NCI-H2227 (cell line): ENCODE results near the gene TATDN2.
A peak's percentile ranks its signal among the peaks of the same experiment; 100 is the strongest.

ENCODE experiments used
- DNase-seq: peaks from one replicate; lab custom pipeline; 2025; ENCODE audit not compliant: unreplicated experiment; lab: John Stamatoyannopoulos, UW

The TATDN2 gene

GRCh38 chr3:10234526-10235230, 13.6 kb upstream of the TATDN2 start:
- DNase-seq: no peak

GRCh38 chr3:10235551-10235950, 12.7 kb upstream of the TATDN2 start:
- DNase-seq: no peak

- DNase-seq: no peak
These were observed 9.7 kb upstream of the TATDN2 start for GRCh38 chr3:10238345-10239183.

GRCh38 chr3:10240799-10241198, 7.5 kb upstream of the TATDN2 start:
- DNase-seq: no peak

GRCh38 chr3:10242182-10243065, 5.8 kb upstream of the TATDN2 start:
- no peak for DNase-seq

- no peak for DNase-seq
These were observed 4.2 kb upstream of the TATDN2 start for GRCh38 chr3:10244009-10244408.

GRCh38 chr3:10245081-10245712, 3.1 kb upstream of the TATDN2 start:
- DNase-seq: no peak

- DNase-seq: peak; percentile 52
These were observed 528 bp upstream of the TATDN2 start for GRCh38 chr3:10247679-10248183.

- DNase-seq: peak; percentile 8
These were observed 907 bp downstream of the TATDN2 start for GRCh38 chr3:10248984-10249748.

- no peak for DNase-seq
These were observed 1.6 kb downstream of the TATDN2 start for GRCh38 chr3:10249833-10250232.

- DNase-seq: no peak
These were observed 2.7 kb downstream of the TATDN2 start for GRCh38 chr3:10251006-10251405.

- DNase-seq: no peak
These were observed 5.5 kb downstream of the TATDN2 start for GRCh38 chr3:10253731-10254130.

- no peak for DNase-seq
These were observed 7.6 kb downstream of the TATDN2 start for GRCh38 chr3:10255835-10256234.

GRCh38 chr3:10259036-10259435, 10.8 kb downstream of the TATDN2 start:
- DNase-seq: no peak

GRCh38 chr3:10259798-10260197, 11.5 kb downstream of the TATDN2 start:
- no peak for DNase-seq

- DNase-seq: no peak
These were observed 12.0 kb downstream of the TATDN2 start for GRCh38 chr3:10260211-10260701.

GRCh38 chr3:10262027-10262426, 13.8 kb downstream of the TATDN2 start:
- DNase-seq: no peak

GRCh38 chr3:10263646-10264363, 15.5 kb downstream of the TATDN2 start:
- DNase-seq: peak; percentile 51

GRCh38 chr3:10265833-10266232, 17.6 kb downstream of the TATDN2 start:
- no peak for DNase-seq
